HG03095 (cell line): Measurements from ENCODE around the gene EHBP1L1.

Source experiments
- ATAC-seq: cut with Tn5 transposase; IDR thresholded peaks from one replicate; pipeline ENCODE4 v1.9.1; 2021; ENCODE audit warnings: moderate library complexity; ENCODE audit not compliant: unreplicated experiment

The EHBP1L1 gene

DNA sequence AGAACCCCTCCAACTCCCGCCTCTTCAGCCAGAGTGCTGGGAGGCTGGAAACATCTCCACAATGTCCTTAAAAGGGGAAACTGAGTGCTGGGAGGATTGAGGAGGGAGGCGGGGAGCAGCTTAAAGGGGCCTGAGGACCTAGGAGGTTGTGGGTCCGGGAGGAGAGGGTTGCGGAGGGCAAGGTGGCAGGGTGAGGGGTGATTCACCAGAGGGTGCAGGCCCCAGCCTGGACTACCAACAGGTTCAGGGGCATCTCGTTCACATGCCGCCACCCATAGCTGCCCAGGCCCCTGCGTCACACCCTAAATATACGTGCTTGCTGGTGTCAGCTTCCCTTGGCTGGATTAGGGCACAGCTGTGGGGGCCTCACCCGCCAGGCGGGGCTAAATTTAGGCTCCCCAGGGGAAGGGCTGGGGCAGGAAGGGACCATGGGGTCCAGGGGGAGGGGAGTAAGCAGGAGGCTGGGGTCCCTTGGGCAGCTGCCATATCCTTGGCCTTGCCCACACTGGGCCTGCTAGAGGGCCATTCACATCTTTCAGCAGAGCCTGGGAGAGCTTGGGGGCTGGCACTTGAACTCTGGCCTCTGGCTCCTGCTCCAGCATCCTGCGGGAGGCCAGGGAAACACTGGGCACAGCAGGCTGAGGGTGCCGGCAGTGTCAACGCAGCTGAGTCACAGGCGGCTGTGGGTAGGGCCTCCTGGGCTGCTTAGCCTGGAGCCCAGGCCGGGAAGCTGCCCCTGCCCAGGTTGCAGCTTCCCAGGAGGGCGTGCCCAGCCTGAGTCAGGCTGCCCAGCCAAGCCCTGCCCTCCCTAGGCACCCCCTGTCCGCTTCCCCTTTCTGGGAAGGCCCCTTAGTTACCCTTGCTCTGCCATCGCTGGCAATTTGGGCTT lies 1.3 kb downstream of the EHBP1L1 start:
- ATAC-seq = no peak

DNA sequence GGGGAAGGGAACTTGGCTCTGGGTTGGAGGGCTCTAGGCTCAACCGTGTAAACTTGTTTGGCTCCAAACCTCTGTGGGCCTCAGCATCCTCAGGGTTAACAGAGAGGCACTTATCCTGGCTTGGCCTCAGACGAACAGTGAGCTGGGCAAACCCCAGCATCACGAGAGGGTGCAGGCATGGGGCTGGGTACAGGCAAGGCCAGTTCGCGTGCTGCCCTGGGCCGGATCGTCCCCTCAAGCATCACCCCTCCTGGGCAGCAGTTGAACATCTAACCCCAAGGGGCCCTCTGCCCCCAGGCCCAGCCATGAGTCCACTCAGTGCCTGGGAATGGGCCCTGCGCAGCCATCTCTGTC lies 1.9 kb downstream of the EHBP1L1 start:
- no peak for ATAC-seq

DNA sequence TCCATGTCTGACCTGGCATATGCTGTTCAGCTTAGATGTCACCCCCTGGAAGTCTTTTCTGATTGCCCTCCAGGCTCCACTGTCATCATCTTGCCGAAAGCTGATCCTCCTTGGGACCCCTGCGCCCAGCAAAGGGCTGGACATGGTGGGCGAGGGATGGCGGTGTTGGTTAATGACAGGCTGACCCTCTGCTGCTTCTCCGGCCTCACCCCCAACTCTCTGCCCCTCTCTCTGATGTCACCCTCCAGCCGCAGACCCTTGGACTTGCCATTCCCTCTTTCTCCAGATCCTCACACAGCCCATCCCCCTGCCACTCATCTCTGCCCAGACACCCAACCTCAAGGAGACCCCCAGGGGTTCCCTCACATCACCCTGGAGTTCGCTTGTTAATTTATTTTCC lies 2.3 kb downstream of the EHBP1L1 start:
- no peak for ATAC-seq

DNA sequence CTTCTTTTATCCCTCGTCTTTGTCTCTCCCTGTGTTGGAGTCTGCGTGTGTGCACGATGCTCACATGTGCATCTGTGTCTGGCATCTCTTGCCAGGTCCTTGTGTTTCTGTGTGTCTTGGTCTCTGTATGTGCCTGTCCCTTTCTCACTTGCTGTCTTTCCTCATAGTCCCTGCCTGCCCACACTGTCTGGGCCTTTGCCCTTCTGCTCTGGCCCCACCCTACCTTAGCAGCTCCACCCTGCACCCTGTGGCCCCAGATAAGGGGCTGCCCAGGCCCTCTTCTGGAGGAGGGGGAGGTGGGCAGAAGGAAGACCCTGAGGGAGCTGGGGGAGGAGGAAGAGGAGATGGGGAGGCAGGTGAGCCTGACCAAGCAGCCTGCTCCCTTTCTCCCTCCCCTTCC lies 2.8 kb downstream of the EHBP1L1 start:
- ATAC-seq = no peak

- ATAC-seq = no peak
These were observed 3.4 kb downstream of the EHBP1L1 start for GRCh38 chr11:65579291-65579690.

GRCh38 chr11:65580031-65580692 lies 4.3 kb downstream of the EHBP1L1 start:
- ATAC-seq = no peak

DNA sequence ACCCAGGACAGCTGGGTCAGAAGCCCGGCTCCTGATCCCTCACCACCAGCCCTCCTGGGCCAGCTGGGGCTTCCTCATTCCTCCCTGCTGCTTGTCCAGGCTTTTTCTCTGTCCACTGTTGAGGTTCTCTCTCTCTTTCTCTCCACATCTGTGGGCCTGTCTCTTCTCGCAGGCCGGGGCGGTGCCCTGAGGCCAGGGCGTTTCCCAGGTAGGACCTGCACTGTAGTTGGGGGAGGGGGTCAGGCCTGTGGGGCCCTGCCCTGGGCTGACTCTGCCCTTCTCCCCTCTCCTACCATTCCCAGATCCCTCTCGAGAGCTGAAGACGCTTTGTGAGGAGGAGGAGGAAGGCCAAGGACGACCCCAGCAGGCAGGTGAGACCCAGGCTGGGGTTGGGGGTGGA lies 4.9 kb downstream of the EHBP1L1 start:
- ATAC-seq = no peak

- ATAC-seq = no peak
These were observed 6.1 kb downstream of the EHBP1L1 start for GRCh38 chr11:65581928-65582327.

DNA sequence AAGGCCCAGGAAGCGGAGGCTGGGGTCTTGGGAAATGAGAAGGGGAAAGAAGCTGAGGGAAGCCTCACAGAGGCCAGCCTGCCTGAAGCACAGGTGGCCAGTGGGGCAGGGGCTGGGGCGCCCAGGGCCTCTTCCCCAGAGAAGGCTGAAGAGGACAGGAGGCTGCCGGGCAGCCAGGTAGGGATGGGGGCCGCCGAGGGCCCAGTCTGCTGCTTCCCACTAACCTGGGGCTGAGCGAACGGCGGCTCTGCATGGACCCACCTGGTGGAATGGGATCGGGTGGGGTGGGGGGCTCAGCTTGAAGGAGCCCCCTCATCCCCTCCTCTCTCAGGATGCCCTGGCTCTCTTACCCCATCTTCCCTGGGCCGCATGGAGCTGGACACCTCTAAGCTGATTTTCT lies 7.7 kb downstream of the EHBP1L1 start:
- ATAC-seq = no peak

DNA sequence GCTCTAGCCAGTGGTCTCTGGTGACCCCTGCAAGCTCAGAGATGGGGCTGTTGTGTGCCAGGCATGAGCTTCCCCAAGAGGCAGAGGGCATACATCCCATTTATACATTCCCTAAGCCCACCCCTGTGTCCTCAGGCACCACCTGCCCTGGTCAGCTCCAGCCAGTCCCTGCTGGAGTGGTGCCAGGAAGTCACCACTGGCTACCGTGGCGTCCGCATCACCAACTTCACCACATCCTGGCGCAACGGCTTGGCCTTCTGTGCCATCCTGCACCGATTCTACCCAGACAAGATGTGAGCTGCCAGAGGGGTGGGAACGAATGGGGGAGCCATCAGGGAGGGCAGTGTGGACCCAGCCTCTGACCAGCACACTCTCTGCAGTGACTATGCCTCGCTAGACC lies 8.3 kb downstream of the EHBP1L1 start:
- ATAC-seq = no peak

DNA sequence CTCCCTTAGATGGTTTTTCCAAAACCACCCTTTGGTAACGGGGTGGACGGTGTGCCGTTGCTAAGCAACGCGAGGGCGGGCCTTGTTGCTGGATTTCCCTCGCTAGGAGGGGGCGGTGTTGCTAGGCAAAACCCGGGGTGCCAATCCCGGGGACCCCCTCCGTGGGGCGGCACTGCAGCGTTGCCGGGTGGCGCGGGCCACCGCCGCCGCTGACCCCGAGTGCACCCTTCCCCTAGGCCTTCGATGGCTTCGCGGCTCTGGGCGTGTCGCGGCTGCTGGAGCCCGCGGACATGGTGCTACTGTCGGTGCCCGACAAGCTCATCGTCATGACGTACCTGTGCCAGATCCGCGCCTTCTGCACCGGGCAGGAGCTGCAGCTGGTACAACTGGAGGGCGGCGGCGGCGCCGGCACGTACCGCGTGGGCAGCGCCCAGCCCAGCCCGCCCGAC lies 8.9 kb downstream of the EHBP1L1 start:
- no peak for ATAC-seq

DNA sequence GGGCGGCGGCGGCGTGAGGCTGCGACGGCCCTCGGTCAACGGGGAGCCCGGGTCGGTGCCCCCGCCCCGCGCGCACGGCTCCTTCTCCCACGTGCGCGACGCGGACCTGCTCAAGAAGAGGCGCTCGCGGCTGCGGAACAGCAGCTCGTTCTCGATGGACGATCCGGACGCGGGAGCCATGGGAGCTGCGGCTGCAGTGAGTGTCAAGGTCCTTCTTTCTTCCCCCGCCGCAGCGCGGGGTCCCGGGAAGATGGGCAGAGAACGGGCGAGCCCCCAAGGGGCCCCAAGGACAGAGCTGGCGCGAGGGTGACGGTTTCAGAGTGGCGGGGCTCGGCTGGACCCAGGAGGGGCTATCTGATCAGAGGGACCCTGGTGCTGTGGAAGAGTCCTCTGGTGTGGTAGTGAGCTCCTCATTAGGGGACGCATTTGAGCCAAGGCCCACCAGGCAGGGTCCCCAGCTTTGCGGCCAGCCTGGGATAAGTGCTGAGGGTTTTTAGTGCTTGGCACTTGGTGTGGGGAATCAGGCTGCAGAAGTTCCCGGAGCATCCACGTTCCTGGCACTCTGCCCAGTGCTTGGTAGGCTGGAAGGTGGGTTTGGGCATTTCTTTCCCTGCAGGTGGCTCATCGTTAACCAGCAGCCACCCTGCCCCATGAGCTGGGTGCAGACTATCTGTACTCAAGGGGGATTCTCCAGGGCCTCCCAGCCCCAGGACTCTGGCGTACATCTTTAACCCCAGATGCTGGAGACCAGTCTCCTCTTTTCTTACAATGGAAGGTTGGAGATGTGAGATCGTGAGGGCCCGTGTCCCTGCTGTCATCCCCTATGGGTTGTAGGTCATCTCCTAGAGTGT lies 9.8 kb downstream of the EHBP1L1 start:
- no peak for ATAC-seq

DNA sequence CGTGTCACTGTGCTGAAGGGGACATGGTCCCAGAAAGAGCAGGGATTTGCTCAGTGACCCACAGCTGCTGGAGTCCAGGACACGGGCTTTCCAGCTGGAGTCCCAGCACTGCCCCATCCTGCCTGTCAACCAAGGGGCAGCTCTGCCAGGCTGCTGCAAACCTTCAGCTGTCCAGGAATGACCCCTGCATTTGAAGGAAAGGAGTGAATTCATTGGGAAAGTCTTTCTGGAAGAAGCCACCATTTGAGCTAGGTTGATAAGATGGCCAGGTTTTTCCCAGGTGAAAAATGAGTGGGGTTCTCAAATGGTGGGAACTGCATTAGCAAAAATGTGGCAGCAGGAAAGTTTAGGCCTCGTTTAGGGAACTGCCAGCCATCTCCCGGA lies 10.4 kb downstream of the EHBP1L1 start:
- ATAC-seq = no peak

DNA sequence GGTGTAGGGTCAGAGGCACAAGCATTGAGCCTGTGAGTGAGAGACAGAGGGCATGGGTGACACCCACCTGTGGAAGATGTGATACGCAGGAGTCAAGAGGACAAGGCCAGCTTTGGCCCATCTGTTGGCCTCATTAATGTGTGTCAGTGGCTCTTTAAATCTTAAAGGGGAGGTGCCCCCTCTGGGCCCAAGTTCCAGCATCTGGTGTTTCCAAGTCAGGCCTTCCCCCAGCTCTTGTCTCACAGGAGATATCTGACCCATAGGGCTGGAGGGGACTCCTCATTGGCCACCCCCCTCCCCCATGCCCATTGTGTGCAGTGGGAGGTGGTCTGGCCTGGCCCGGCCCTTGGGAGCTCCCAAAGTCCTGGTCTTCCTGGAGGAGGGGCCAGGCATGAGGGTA lies 10.8 kb downstream of the EHBP1L1 start:
- no peak for ATAC-seq

DNA sequence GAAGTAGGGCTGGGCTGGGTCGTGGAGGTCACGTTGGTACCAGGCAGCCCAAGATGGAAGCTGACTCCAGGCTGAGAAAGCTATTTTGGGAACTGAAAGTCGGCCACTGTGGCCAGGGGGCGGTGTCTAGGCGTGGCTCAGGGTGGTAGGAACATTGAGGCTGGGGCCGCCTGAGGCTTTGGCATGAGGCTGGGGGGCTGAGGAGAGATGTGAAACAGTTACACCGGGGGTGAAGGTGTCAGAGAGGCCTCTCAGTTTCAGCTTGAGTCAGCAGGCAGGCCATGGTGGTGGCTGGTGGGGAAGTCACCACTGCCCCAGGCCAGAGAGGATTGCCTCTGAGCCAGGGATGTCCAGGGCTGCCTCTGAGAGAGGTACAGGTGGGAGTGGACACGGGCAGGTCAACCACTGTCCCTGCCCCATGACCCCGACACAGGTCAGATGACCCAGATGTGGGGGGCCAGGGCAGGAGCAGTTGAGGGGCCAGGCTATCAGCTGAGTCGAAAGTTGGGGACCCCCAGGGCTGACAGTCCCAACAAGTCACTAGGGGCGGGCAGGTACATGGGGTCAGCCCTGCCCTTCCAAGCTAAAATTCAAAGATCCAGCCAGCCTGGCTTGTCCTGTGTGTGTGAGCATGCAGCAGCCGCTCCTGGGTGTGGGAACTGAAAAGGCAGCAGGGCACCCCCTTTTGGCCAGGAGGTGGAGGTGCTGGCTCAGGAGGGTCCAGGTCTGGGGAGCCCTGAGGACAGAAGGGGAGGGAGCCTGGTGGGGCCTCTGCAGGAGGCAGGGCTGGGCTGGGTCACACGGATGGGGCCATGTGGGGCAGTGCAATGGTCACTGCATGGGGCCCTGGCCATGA lies 12.6 kb downstream of the EHBP1L1 start:
- ATAC-seq = peak; percentile 71

GRCh38 chr11:65589444-65590239 lies 13.8 kb downstream of the EHBP1L1 start:
- ATAC-seq = no peak

GRCh38 chr11:65590240-65590738 lies 14.4 kb downstream of the EHBP1L1 start:
- no peak for ATAC-seq

DNA sequence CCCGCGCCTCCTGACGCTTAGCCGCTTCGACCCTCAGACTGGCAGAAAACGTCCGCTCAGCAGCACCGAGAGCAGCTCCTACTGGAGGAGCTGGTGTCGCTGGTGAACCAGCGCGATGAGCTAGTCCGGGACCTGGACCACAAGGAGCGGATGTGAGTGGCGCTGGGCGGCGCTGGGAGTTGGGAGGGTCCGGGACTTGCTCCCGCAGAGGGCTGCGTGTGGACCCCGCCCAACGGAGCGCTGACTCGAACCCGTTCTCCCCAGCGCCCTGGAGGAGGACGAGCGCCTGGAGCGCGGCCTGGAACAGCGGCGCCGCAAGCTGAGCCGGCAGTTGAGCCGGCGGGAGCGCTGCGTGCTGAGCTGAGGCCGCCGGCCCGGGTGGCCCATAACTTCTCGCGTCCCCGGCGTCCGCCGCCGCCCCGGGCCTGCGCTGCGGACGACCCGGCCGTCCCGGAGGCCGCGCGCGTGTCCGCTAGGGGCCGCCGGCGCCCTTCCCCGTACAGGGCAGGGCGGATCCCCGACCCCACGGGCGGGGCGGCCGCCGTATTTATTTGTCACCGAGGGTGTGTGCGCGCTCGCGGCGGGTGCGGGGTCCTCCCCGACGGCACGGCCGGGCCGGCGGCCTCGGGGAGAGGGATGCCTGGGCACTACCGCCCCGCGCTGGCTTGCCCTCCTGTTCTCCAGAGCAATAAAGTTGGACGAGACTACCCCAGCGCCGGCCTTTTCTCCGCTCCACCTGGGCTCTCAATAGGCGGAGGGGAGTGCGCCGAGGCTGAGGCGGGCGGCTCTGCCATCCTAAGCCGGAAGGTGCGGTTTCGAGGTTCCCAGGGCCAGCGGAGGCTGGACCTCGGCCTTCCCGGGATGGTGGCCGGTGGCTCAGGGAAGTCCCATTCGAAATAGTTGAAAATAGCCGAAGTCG lies 16.3 kb downstream of the EHBP1L1 start:
- ATAC-seq = no peak
